HFF-Myc (cell line): ENCODE data around the gene MRPS12.

Experiments used
- DNase-seq: peaks from one replicate; pipeline ENCODE4 v3.0.0-alpha.2; 2011; ENCODE audit warnings: low read depth; ENCODE audit errors: extremely low read depth
- H3K4me3 ChIP-seq: replicated peaks from 2 replicates; pipeline ENCODE4 v1.5.1; 2011; ENCODE audit warnings: low read depth, mild to moderate bottlenecking, control low read depth, low read length
- TF ChIP-seq, protein P1 (sequence below): IDR thresholded peaks from 2 replicates; pipeline ENCODE4 v1.5.1; 2012; ENCODE audit warnings: mild to moderate bottlenecking, low read depth, low read length, control low read depth; ENCODE audit errors: missing control alignments

Gene MRPS12

GRCh38 chr19:38908911-38909310 lies 21.8 kb upstream of the MRPS12 start:
- TF ChIP-seq, protein P1, sequence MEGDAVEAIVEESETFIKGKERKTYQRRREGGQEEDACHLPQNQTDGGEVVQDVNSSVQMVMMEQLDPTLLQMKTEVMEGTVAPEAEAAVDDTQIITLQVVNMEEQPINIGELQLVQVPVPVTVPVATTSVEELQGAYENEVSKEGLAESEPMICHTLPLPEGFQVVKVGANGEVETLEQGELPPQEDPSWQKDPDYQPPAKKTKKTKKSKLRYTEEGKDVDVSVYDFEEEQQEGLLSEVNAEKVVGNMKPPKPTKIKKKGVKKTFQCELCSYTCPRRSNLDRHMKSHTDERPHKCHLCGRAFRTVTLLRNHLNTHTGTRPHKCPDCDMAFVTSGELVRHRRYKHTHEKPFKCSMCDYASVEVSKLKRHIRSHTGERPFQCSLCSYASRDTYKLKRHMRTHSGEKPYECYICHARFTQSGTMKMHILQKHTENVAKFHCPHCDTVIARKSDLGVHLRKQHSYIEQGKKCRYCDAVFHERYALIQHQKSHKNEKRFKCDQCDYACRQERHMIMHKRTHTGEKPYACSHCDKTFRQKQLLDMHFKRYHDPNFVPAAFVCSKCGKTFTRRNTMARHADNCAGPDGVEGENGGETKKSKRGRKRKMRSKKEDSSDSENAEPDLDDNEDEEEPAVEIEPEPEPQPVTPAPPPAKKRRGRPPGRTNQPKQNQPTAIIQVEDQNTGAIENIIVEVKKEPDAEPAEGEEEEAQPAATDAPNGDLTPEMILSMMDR, result no peak
- H3K4me3 ChIP-seq, result no peak overlapping the region
- no peak for DNase-seq

GRCh38 chr19:38910488-38910887 lies 20.3 kb upstream of the MRPS12 start:
- H3K4me3 ChIP-seq, result no peak overlapping the region
- TF ChIP-seq, protein P1, result no peak
- no peak for DNase-seq

GRCh38 chr19:38911388-38912001 lies 19.2 kb upstream of the MRPS12 start:
- H3K4me3 ChIP-seq, result no peak overlapping the region
- DNase-seq, result no peak
- TF ChIP-seq, protein P1, result no peak

DNA sequence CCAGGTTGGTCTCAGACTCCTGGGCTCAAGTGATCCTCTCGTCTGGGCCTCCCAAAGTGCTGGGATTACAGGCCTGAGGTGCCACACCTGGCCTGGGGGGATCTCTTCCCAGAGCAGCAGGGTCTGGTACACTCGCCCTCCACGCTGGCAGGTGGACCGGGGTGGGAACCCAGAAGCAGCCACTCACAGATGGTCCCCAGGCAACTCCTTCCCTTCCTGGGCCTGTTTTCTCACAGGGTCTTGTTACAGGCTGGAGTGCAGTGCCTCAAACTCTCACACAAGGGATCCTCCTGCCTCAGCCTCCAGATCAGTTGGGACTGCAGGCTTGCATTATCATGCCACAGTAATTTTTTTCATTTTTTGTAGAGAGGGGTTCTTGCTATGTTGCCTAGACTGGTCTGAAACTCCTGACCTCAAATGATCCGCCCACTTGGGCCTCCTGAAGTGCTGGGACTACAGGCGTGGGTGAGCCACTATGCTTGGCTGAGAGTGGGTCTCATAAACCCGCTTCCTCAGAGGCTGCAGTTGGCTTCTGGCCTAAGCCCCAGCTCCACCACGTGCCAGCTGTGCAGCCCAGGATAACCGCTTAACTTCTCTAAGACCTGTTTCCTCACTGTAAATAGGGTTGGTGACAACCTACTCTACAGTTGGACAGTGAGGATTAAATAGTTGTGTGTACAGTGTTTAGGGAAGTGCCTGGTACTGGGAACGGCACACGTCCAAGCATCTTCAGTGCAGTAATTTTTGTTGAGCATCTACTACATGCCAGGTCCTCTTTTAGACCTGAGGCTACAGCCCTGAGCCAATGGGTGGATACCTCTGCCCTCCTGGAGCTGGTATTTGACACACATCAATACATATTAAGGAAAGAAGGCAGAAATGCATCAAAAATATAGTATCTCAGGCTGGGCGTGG lies 17.9 kb upstream of the MRPS12 start:
- H3K4me3 ChIP-seq, result no peak overlapping the region
- TF ChIP-seq, protein P1, result no peak
- DNase-seq, result no peak

GRCh38 chr19:38913958-38914357 lies 16.8 kb upstream of the MRPS12 start:
- no peak for DNase-seq
- no peak overlapping the region for H3K4me3 ChIP-seq
- TF ChIP-seq, protein P1, result no peak

DNA sequence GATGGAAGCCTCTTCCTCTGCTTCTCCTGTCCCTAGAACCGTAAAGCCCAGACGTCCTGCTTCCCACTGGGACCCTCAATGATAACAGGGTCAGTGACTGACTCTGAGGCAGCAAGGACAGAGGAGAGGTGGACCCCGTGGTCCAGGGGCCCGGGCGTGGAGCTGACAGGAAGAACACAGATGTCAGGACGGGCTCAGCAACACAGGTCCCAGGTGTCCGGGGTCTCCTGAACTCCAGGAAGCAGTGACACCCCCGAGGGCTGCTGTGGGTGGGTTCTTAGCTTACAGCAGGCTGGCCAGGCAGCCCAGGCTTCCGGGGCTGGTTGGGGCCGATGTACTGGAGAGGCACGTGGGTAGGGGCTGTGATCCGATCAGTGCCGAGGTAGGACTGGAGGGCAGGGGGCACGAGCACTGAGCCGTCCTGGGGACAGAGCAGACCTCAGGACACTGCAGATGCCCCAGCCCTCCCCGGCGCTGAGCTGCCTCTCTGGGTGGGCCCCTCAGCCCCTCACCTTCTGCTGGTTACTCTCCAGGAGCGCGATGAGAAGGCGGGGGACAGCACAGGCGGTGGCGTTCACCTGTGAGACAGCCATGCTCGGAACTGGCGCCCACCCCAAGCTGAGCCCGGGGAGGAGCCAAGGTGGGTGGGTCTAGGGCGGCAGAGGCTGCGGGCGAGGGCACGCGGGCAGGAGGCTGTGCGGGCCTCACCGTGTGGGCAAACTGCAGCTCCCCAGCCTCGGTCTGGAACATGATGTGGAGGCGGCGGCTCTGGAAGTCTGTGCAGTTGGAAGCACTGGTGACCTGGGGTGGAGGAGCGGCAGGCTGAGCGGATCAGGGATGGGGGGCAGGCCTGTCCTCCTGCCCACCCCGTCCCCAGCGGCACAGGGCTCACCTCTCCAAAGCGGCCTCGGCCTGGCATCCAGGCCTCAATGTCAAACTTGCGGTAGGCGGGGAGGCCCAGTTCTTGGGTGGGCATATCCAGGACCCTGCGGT lies 15.1 kb upstream of the MRPS12 start:
- TF ChIP-seq, protein P1, result no peak
- no peak for DNase-seq
- no peak overlapping the region for H3K4me3 ChIP-seq
